ENCODE data around the gene NEDD9. TPM values are rescaled to one million over a fixed set of nuclear protein-coding genes. Genes with fewer than 3 reads are reported as not detected.

NEDD9 gene
- total and polyA plus RNA-seq, 2 of the 4 experiments (the other 2 are of a cell fraction): 7.6 to 16.5 TPM

- peak overlapping the region; percentile 78 for H3K27ac ChIP-seq (ENCODE audit: insufficient read depth, low read length)
- H2AFZ ChIP-seq (replicated peaks; ENCODE audit: low read length, poor library complexity): peak overlapping the region; percentile 52
- H3K56ac ChIP-seq (ENCODE audit: extremely low read depth, insufficient read depth, low read length): peak overlapping the region; percentile 42; the same call in 1 of the 2 replicates
- no peaks in the 10 kb centered on the region for H4K20me1 ChIP-seq (ENCODE audit: insufficient read depth, low read length)
- peak overlapping the region; percentile 77 for H3K23ac ChIP-seq (ENCODE audit: low read depth, low read length)
- H3K9ac ChIP-seq (ENCODE audit: low read depth, low read length): no peak overlapping the region
- peaks cover 26% of the 10 kb centered on the region for H3K9me1 ChIP-seq (ENCODE audit: insufficient read depth, low read length)
- H2AK5ac ChIP-seq (ENCODE audit: low read depth, low read length): peak overlapping the region; percentile 94
- peak overlapping the region; percentile 19 for H2AK9ac ChIP-seq (replicated peaks; ENCODE audit: low read depth, low read length, poor library complexity)
- no peaks in the 10 kb centered on the region for H3K27me3 ChIP-seq (ENCODE audit: control insufficient read depth, insufficient read depth, low read length)
- no peak overlapping the region for H4K5ac ChIP-seq (ENCODE audit: low read depth, low read length)
- peak overlapping the region; percentile 55; the same call in 2 of the 3 replicates for H2BK15ac ChIP-seq (ENCODE audit: low read depth, low read length)
- WGBS, 2 experiments (ENCODE audit: extremely low coverage in 2 of 2, insufficient read length in 1 of 2): 37% methylated on average over 2 of the region's 4 CpGs; no CpG with 5 or more reads in 1 of the 2 experiments
- no peaks in the 10 kb centered on the region for H3K36me3 ChIP-seq (ENCODE audit: control insufficient read depth, insufficient read depth, low read length)
- no TSS peak for BruUV-seq (replicated peaks)
- in situ Hi-C loops (cut with MboI; ENCODE audit: low sequenced_read_pairs) (no loop called here), intact Hi-C loops (cut with micrococcal nuclease) (loop anchor here (1.0 to 5.0 kb wide), 6 partner anchors 8 to 226 kb away; partner anchors contain the start of gene NEDD9), dilution Hi-C loops (cut with HindIII; ENCODE audit: low sequenced_read_pairs, unreplicated experiment) (no loop called here)
- peak overlapping the region; percentile 89 for H2BK20ac ChIP-seq (ENCODE audit: low read depth, low read length)
- H3K14ac ChIP-seq (replicated peaks; ENCODE audit: low read depth, low read length): peak overlapping the region; percentile 50
- ATAC-seq (ENCODE audit: low read depth) (peak; percentile 97), DNase-seq (peak; percentile 96)
- H3K79me1 ChIP-seq (ENCODE audit: low read depth in 1 of 2, low read length in 2 of 2): no peaks in the 10 kb centered on the region
- peak overlapping the region; percentile 93 for H2BK120ac ChIP-seq (ENCODE audit: low read depth, low read length)
- peak overlapping the region; percentile 86 for H3K4ac ChIP-seq (ENCODE audit: low read depth, low read length)
- H3K9me3 ChIP-seq (ENCODE audit: control insufficient read depth, insufficient read depth, low read length): no peaks in the 10 kb centered on the region
- ChIA-PET CTCF (interaction anchor here (0.7 to 1.2 kb wide), 3 partner anchors 8 to 224 kb away, joined by 3 to 5 read pairs (median 3); no protein-coding TSS in a partner anchor), POLR2A (ENCODE audit: unreplicated experiment) (no interaction called here)
- H3K18ac ChIP-seq (ENCODE audit: low read depth, low read length): peak overlapping the region; percentile 21
- H3K4me3 ChIP-seq (ENCODE audit: insufficient read depth, low read depth, low read length): no peak overlapping the region
- peak overlapping the region in 1 of 2 experiments; percentile 76; a peak in 3 of 4 replicates for H4K8ac ChIP-seq (ENCODE audit: low read depth in 2 of 2, low read length in 2 of 2)
- H2BK5ac ChIP-seq (ENCODE audit: low read depth, low read length, poor library complexity, severe bottlenecking): peak overlapping the region; percentile 78
- H3K4me1 ChIP-seq (ENCODE audit: control insufficient read depth, insufficient read depth, low read length): peaks cover 24% of the 10 kb centered on the region
- H4K91ac ChIP-seq (ENCODE audit: insufficient read depth, low read depth, low read length): peak overlapping the region; percentile 81
- no peak overlapping the region; the same call in 1 of the 2 replicates for H3K4me2 ChIP-seq (ENCODE audit: low read depth, low read length)
- TF ChIP-seq MXI1 (IDR thresholded peaks at IDR 0.05; ENCODE audit: borderline replicate concordance, low read depth, low read length) (0 out of 2 replicates have a peak, but pooled peaks have one; percentile 13), MAZ (IDR thresholded peaks at IDR 0.05; ENCODE audit: borderline replicate concordance, low read depth, low read length) (peak; percentile 38; the same call in 1 of the 2 replicates), USF2 (IDR thresholded peaks at IDR 0.05; ENCODE audit: low read depth, low read length) (no peak), BHLHE40 (IDR thresholded peaks at IDR 0.05; ENCODE audit: low read depth, low read length) (peak; percentile 89), SMC3 (IDR thresholded peaks at IDR 0.05; ENCODE audit: low read depth, low read length) (no peak), ELK1 (IDR thresholded peaks at IDR 0.05; ENCODE audit: borderline replicate concordance, low read depth, low read length) (no peak), MAFK (IDR thresholded peaks at IDR 0.05; ENCODE audit: low read depth, low read length) (no peak; the same call in 1 of the 2 replicates), RCOR1 (IDR thresholded peaks at IDR 0.05; ENCODE audit: insufficient replicate concordance, low read length) (peak; percentile 99), FOS (IDR thresholded peaks at IDR 0.05; ENCODE audit: low read depth, low read length) (peak; percentile 87), CEBPB (IDR thresholded peaks at IDR 0.05; ENCODE audit: low read depth, low read length) (peak; percentile 29; the same call in 1 of the 2 replicates), NFE2L2 (IDR thresholded peaks at IDR 0.05; ENCODE audit: low read depth, low read length) (peak; percentile 27; the same call in 1 of the 2 replicates), POLR2A (IDR thresholded peaks at IDR 0.05; ENCODE audit: low read depth, low read length) (no peak), CTCF (conservative IDR thresholded peaks at IDR 0.05; ENCODE audit: low read depth, low read length) (no peak)
Measured at GRCh38 chr6:11271228-11272020, 39.0 kb upstream of the NEDD9 start.

Measured in IMR-90 (cell line).